Measurements from ENCODE around the gene E4F1. TPM values are rescaled to one million over a fixed set of nuclear protein-coding genes. Genes with fewer than 3 reads are reported as not detected.

E4F1 gene
- total and polyA plus RNA-seq, 2 donors from 2014 or later: 13.6 to 26.0 TPM

DNA sequence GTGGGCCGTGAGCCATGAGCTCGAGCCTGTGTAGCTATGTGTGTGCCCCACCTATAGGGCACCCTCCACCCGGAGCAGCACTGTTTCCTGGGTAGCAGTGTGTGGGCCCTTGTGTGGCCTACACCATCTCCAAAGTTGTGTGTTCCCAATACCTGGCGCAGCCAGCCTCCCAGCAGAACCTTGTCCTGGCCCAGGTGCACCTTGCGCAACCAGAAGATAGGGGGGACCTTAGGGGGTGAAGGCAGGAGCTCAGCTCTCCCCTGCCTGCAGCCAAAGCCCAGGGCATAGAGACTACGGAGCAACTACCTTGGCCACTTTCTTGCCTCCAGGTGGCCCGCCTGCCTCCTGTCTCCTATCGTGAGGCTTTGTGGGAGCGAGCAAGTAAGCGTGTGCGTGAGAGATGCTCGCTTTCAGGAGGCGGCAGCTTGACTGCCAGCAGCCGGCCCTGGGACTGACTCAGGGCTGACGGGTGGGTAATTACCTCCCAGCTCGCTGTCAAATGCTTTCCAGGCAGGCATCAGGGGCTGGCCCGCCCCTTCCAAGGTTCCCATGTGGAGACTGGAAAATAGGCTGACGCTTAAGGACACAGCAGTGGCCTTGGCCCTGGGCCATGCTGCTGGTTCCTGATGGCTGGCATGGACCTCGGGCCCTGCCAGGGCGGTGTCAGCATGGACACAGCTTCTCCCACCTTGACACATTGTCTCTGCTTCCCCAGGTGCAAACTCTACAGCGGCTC, 48.8 kb upstream of the E4F1 start:
- FAIRE-seq (no peak), DNase-seq (no peak)
- no peaks in the 10 kb centered on the region for H3K9me3 ChIP-seq (ENCODE audit: control insufficient read depth in 2 of 3, insufficient read depth in 1 of 3, low read length in 3 of 3)
- TF ChIP-seq, protein P1, sequence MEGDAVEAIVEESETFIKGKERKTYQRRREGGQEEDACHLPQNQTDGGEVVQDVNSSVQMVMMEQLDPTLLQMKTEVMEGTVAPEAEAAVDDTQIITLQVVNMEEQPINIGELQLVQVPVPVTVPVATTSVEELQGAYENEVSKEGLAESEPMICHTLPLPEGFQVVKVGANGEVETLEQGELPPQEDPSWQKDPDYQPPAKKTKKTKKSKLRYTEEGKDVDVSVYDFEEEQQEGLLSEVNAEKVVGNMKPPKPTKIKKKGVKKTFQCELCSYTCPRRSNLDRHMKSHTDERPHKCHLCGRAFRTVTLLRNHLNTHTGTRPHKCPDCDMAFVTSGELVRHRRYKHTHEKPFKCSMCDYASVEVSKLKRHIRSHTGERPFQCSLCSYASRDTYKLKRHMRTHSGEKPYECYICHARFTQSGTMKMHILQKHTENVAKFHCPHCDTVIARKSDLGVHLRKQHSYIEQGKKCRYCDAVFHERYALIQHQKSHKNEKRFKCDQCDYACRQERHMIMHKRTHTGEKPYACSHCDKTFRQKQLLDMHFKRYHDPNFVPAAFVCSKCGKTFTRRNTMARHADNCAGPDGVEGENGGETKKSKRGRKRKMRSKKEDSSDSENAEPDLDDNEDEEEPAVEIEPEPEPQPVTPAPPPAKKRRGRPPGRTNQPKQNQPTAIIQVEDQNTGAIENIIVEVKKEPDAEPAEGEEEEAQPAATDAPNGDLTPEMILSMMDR (IDR thresholded peaks at IDR 0.05; ENCODE audit: borderline replicate concordance, extremely low read depth, insufficient read depth): no peak
- no peak overlapping the region for H3K9ac ChIP-seq (ENCODE audit: low read length in 3 of 3)
- no peak overlapping the region for H3K4me3 ChIP-seq (ENCODE audit: low read length in 3 of 3)
- H3K36me3 ChIP-seq (ENCODE audit: control insufficient read depth in 2 of 3, insufficient read depth in 3 of 3, low read length in 3 of 3): peaks cover 0 to 14% (median 12%) of the 10 kb centered on the region in 3 donors
- H3K27me3 ChIP-seq (ENCODE audit: control insufficient read depth, insufficient read depth, low read length): no peaks in the 10 kb centered on the region
- H3K4me1 ChIP-seq (ENCODE audit: control insufficient read depth in 2 of 3, insufficient read depth in 2 of 3, low read depth in 1 of 3, low read length in 3 of 3): no peaks in the 10 kb centered on the region
- intact Hi-C loops (cut with DNase I): no loop called here
- H3K27ac ChIP-seq (ENCODE audit: low read depth in 2 of 2, low read length in 2 of 2): no peak overlapping the region

DNA sequence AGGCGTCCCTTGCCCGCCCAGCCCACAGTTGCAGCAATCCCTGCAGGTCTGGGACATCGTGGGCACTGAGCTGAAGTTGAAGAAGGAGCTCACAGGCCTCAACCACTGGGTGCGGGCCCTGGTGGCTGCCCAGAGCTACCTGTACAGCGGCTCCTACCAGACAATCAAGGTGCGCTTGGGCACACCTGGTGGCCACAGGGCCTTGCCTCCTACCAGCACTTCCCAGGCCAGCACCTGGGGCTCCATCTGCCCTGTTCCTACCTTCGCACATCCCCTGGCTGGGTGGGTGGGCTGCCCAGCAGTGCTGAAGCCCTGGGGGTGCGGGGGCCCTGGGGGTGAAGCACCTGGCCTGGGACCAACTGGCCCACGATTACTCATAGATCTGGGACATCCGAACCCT, 47.9 kb upstream of the E4F1 start:
- H3K9me3 ChIP-seq (ENCODE audit: control insufficient read depth in 2 of 3, insufficient read depth in 1 of 3, low read length in 3 of 3): no peaks in the 10 kb centered on the region
- no peak for FAIRE-seq
- no peaks in the 10 kb centered on the region for H3K4me1 ChIP-seq (ENCODE audit: control insufficient read depth in 2 of 3, insufficient read depth in 2 of 3, low read depth in 1 of 3, low read length in 3 of 3)
- no peak overlapping the region for H3K27ac ChIP-seq (ENCODE audit: low read depth in 2 of 2, low read length in 2 of 2)
- no peak overlapping the region for H3K4me3 ChIP-seq (ENCODE audit: low read length in 3 of 3)
- no peak overlapping the region for H3K9ac ChIP-seq (ENCODE audit: low read length in 3 of 3)
- no peak for DNase-seq
- intact Hi-C loops (cut with DNase I): no loop called here
- H3K36me3 ChIP-seq (ENCODE audit: control insufficient read depth in 2 of 3, insufficient read depth in 3 of 3, low read length in 3 of 3): peaks cover 0 to 14% (median 12%) of the 10 kb centered on the region in 3 donors
- TF ChIP-seq, protein P1 (IDR thresholded peaks at IDR 0.05; ENCODE audit: borderline replicate concordance, extremely low read depth, insufficient read depth): no peak
- H3K27me3 ChIP-seq (ENCODE audit: control insufficient read depth, insufficient read depth, low read length): no peaks in the 10 kb centered on the region

DNA sequence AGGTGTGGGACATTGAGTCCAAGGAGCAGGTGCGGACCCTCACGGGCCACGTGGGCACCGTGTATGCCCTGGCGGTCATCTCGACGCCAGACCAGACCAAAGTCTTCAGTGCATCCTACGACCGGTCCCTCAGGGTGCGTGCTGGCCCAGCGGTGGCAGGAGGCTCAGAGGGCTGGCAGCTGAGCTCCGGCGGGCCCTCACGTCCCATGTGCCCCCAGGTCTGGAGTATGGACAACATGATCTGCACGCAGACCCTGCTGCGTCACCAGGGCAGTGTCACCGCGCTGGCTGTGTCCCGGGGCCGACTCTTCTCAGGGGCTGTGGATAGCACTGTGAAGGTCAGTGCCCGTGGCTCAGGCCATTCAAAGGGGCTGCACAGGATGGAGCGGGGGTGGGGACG, 47.3 kb upstream of the E4F1 start:
- no peak for FAIRE-seq
- Histone ChIP-seq H3K4me1 (ENCODE audit: control insufficient read depth in 2 of 3, insufficient read depth in 2 of 3, low read depth in 1 of 3, low read length in 3 of 3) (no peaks in the 10 kb centered on the region), H3K36me3 (ENCODE audit: control insufficient read depth in 2 of 3, insufficient read depth in 3 of 3, low read length in 3 of 3) (peaks cover 0 to 14% (median 12%) of the 10 kb centered on the region in 3 donors), H3K27me3 (ENCODE audit: control insufficient read depth, insufficient read depth, low read length) (no peaks in the 10 kb centered on the region), H3K4me3 (ENCODE audit: low read length in 3 of 3) (no peak overlapping the region), H3K9me3 (ENCODE audit: control insufficient read depth in 2 of 3, insufficient read depth in 1 of 3, low read length in 3 of 3) (no peaks in the 10 kb centered on the region), H3K9ac (ENCODE audit: low read length in 3 of 3) (no peak overlapping the region), H3K27ac (ENCODE audit: low read depth in 2 of 2, low read length in 2 of 2) (no peak overlapping the region)
- TF ChIP-seq, protein P1 (IDR thresholded peaks at IDR 0.05; ENCODE audit: borderline replicate concordance, extremely low read depth, insufficient read depth): no peak
- intact Hi-C loops (cut with DNase I): no loop called here
- DNase-seq: no peak

Data from kidney (tissue), 14 donors.